ENCODE results near the gene EGFL7. TPM values are rescaled to one million over a fixed set of nuclear protein-coding genes. Genes with fewer than 3 reads are reported as not detected.

Gene EGFL7
- total and polyA plus RNA-seq, 2 of the 8 experiments (the other 6 are each of a cell fraction or from before 2014, with no cell fraction given), result 37.8 to 53.4 TPM

DNA sequence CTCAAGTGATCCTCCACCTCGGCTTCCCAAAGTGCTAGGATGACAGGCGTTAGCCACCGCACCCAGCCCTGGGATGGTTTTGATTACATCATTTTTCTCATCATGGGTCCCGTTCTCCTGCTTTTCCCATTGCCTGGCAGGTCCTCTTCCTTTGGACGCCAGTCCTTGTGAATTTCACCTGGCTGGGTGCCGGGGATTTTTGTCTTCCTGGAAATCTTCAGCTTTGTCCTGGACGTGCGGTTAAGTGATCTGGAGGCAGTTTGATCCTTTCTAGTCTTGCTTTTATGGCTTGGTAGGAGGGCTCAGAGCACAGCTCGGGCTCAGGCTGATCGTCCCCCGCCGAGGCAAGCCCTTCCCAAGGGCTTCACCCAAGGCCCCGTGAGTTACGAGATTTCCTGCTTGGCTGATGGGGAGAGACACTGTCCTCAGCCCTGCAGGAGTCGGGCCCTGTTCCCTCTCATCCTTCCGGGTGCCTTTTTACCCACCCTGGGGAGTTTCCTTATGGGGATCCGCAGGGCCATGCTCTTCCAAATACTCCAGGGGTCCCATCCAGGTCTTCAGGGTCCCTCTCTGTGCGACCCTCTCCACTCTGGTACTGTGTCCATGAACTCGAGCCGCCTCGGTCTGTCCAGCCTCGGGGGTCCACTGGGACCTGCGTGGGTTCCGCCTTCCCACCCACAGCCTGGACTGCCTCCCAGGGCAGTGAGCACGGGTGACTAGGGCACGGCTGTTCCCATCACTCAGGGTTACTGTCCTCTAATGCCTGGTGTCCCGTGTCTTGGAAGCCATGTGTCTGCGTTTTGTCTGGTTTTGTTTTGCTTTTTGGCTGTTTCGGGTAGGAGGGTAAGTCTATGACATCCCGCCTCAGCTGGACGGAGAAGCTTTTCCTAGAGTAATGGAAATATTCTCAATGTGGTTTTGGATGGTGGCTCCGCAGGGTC is 22.3 kb upstream of the EGFL7 start:
- Histone ChIP-seq H2AK5ac (ENCODE audit: low read depth, low read length) (no peak overlapping the region), H2BK15ac (ENCODE audit: low read length) (no peak overlapping the region), H3K9ac (replicated peaks in 1 of 4; ENCODE audit: extremely low read depth in 1 of 4, low read depth in 3 of 4, low read length in 3 of 4) (no peak overlapping the region), H4K8ac (ENCODE audit: extremely low read depth, insufficient read depth, low read length) (peak overlapping the region; percentile 7; the same call in 1 of the 2 replicates), H3K56ac (replicated peaks; ENCODE audit: insufficient read length, low read depth, low read length) (no peak overlapping the region), H3K27me3 (replicated peaks in 1 of 4; ENCODE audit: control insufficient read depth in 3 of 4, extremely low read depth in 1 of 4, insufficient read depth in 3 of 4, low read length in 3 of 4) (peaks cover 0 to 6% (median 0%) of the 10 kb centered on the region in 4 experiments; a peak in 1 of 7 replicates), H2AFZ (ENCODE audit: low read length) (no peak overlapping the region), H3K79me2 (ENCODE audit: control insufficient read depth in 1 of 2, insufficient read depth in 2 of 2, low read length in 2 of 2) (no peaks in the 10 kb centered on the region), H2BK12ac (ENCODE audit: low read depth, low read length) (no peak overlapping the region), H2BK120ac (replicated peaks; ENCODE audit: low read depth, low read length) (no peak overlapping the region), H3K14ac (ENCODE audit: insufficient read length) (no peak overlapping the region), H3K27ac (ENCODE audit: low read depth, low read length) (no peak overlapping the region), H3K4ac (replicated peaks; ENCODE audit: insufficient read length, low read depth, low read length) (no peak overlapping the region), H3K23me2 (ENCODE audit: low read depth, low read length) (no peaks in the 10 kb centered on the region), H4K5ac (ENCODE audit: insufficient read length, low read depth, low read length) (no peak overlapping the region), H3K18ac (ENCODE audit: extremely low read depth, low read length) (no peak overlapping the region), H3K4me3 (ENCODE audit: extremely low read depth in 1 of 4, insufficient read depth in 2 of 4, low read depth in 3 of 4, low read length in 4 of 4) (no peak overlapping the region), H3K4me2 (ENCODE audit: insufficient read depth in 1 of 2, low read depth in 2 of 2, low read length in 2 of 2) (no peak overlapping the region), H3K36me3 (ENCODE audit: control insufficient read depth in 2 of 4, insufficient read depth in 4 of 4, low read length in 3 of 4) (no peaks in the 10 kb centered on the region), H2BK20ac (ENCODE audit: low read length) (no peak overlapping the region), H2BK5ac (ENCODE audit: low read depth, low read length) (no peak overlapping the region), H3K4me1 (replicated peaks in 1 of 4; ENCODE audit: control insufficient read depth in 3 of 4, insufficient read depth in 4 of 4, low read length in 3 of 4) (peaks cover 0 to 6% (median 3%) of the 10 kb centered on the region in 4 experiments; a peak in 4 of 7 replicates), H4K91ac (replicated peaks; ENCODE audit: insufficient read length, low read length) (no peak overlapping the region), H3K9me3 (ENCODE audit: insufficient read depth in 2 of 2, low read depth in 1 of 2, low read length in 1 of 2) (no peaks in the 10 kb centered on the region), H3K79me1 (ENCODE audit: low read depth, low read length) (no peaks in the 10 kb centered on the region), H4K20me1 (replicated peaks in 1 of 2; ENCODE audit: control insufficient read depth in 1 of 2, insufficient read depth in 2 of 2, low read length in 2 of 2) (no peaks in the 10 kb centered on the region), H3K23ac (ENCODE audit: insufficient read length) (no peak overlapping the region)
- CTCF ChIA-PET (ENCODE audit: partially characterized antibody), result interaction anchor here (0.6 to 16.1 kb wide), 6 partner anchors 9 to 153 kb away, joined by 3 to 237 read pairs (median 3); no protein-coding TSS in a partner anchor
- FAIRE-seq (no peak), DNase-seq (ENCODE audit: low read depth in 1 of 2, low spot score in 2 of 2) (no peak)
- POLR2A ChIA-PET (ENCODE audit: partially characterized antibody), result no interaction called here
- 84% methylated on average over 28 of the region's 32 CpGs; no CpG with 5 or more reads in 1 of the 2 experiments for WGBS, 2 experiments (ENCODE audit: extremely low coverage in 1 of 2, insufficient coverage in 1 of 2, insufficient read length in 1 of 2, insufficient replicate concordance in 2 of 2, low coverage in 1 of 2, low lambda C conversion rate in 2 of 2, missing lambda C conversion rate in 1 of 2)
- no peak for TF ChIP-seq SIX5 (IDR thresholded peaks at IDR 0.05; ENCODE audit: low read depth, low read length)
- no peak for TF ChIP-seq HDAC6 (IDR thresholded peaks at IDR 0.05; ENCODE audit: low read depth, low read length)
- TF ChIP-seq TEAD4 (IDR thresholded peaks at IDR 0.05; ENCODE audit: low read depth, low read length), result no peak
- no peak for TF ChIP-seq SIN3A (conservative IDR thresholded peaks at IDR 0.05 in 1 of 2, IDR thresholded peaks at IDR 0.05 in 1 of 2; ENCODE audit: low read depth in 1 of 2, low read length in 2 of 2)
- TF ChIP-seq KDM4A (IDR thresholded peaks at IDR 0.05; ENCODE audit: low read depth, low read length, severe bottlenecking), result no peak
- TF ChIP-seq CREB1 (IDR thresholded peaks at IDR 0.05), result no peak
- no peak for TF ChIP-seq RAD21 (IDR thresholded peaks at IDR 0.05 in 1 of 2, conservative IDR thresholded peaks at IDR 0.05 in 1 of 2; ENCODE audit: low read depth in 2 of 2, low read length in 2 of 2)
